ENCODE results near the gene CENATAC.
"Not testable (repeated sequence)": the region's sequence is repeated elsewhere in the genome, so short reads cannot be mapped to it uniquely, and the experiment has no call there.

CENATAC gene

DNA sequence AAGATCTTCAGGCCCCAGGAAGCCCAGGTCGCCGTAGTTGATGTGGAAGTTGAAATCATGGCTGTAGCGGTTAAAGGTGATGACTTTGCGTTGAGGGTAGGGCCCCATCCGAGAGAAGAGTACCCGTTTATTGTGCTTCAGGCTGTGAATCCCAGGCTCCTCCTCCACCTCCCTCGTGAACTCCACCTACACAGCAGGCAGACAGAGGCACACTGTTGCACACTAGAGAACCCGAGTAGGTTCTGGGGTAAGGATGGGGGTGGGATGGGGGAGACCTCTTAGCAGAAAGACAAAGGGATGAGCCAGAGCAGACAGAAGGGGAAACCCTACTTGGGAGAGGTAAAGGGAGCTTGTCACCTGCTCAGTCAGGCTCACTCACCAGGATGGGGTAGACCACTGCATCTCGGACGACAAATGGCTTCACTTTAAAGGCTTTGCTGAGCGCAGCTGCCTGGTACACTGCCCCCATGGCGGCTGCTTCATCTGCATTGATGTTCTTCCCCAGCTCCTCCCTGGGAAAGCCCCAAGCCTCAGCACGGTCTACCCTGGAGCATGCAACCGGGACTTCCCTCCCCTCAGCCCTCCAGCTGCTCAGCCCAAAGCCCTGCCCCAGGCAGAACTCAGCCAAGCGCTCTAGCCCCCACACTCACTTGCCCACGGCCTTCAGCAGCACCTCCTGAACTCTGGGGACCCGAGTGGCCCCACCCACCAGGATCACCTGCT is 53.7 kb downstream of the CENATAC start:
- no peak for DNase-seq

DNA sequence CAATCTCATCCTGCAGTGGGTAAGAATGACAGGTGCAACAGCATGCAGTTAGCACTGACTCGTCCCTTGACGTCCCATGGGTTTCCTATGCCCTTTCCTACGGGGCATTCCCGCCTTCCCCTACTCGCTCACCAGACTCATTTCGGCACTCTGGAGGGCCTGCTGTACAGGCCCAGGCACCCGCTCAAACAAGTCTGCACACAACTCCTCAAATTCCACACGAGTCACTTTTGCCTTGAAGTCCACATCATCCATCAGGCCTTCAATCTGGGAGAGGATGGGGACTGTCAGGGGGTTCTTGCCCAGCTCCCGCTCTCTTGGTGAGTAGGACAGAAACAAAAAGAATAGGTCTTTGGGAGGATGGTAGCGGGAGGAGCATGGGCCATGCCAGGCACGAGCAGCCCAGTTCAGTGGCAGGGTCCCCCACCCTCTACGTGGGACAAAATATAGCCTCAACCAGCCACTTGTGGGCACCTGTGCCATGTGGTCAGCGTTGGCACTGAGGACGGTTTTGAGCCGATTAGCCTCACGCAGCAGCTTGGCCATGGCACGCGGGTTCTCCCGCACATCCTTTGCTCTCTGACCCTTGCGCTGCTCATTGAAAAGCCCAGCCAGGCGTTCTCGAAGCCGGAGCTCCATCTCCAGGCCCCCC is 54.4 kb downstream of the CENATAC start:
- no peak for DNase-seq

DNA sequence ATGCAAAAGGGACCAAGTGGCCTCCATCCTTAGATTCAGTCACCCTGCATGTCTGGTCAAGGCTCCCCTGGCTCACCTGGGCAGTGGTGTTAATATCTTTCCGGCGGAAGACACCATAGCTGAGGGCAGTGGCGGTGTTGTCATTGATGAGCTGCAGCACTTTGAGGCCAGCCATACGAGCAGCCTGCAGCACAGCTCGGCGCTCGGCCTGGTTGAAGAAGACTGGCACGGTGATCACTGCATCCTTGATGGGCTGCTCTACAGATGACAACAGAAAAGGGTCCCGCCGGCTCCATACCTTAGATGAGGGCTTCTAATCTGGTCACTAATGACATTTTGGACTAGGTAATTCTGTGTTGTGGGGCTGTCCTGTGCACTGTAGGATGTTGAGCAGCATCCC is 56.5 kb downstream of the CENATAC start:
- no peak for DNase-seq

DNA sequence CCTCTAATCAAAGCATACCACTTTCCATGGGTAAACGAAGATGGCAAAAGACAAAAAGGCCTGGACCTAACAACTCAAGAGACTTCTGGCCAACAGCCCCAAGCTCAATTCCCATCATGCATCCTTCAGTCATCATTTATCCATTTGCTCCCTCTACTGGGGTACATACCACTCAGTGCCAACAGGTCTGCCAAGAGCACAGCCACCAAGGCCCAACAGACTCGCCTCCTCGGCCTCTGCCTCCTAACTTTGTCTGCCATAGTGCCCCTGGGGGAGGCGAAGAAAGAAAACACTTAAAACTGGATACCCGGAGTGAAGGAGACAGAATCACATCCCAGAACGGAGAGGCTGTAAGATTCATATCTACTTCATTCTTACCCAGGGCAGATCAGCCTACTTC is 58.0 kb downstream of the CENATAC start:
- peak in 1 of 56 donors; percentile 7 for DNase-seq

DNA sequence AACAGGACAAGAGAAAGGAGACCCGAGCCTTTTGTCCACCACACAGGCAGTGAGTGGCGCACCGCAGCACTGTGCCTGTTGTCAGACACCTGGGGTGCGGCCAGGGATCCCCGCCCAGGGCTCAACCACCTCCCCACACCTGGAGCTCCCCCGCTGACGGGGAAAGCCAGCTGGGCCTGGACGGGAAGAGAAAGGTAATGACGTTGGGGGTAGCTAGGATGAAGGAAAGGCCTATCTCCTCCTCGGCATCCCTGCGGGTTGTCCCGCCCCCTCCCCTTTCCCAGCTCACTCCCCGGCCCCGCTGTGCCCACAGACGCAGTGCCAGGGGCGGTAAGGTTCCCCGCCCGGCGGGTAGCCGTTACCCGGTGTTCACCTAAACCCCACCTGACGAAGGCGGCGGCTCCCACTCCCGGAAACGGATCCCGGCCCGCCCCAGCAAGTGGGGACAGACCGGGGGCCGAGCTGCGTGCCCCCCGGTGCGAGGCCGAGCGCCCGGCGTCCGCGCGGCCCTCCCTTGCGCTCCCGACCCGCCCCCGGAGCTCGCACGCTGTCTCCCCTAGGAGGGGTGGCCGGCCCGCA is 58.6 kb downstream of the CENATAC start:
- DNase-seq, result peak in 12 of 56 donors; percentile 15 to 61 (median 38)

DNA sequence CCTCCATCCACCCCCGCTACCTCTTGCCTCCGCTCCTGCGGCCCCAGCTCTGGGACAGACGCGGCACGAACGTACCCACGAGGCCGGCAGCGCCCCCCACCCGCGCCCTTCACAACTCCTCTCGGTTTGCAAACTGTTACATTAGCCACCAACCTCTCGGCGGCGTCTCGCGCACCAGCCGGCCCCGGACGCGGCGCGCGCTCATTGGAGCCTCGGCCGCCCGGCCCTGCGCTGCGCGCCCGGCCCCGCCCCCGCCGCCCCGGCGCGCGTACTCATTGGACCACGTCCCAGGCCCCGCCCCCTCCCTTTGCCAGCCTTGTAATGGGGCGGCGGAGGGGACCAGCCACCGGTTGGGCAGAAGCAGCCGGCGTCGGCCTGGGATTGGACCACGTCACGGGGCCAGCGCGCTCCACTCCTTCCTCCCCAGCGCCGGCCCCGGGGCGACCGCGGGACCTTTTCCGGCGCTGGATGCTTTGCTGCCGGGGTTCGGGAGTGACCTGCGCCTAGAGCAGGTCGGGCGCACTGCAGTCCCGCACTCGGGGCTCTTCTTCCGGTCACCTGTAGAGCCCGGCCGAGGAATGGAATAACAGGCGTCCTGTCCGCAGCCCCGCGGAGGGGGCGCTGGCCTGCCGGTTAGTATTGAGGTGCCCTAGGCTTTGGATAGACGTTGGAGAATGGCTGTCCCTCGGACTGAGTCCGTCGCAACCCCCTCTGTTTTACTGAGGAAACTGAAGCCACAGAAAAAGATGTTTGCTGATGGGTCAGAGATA is 59.2 kb downstream of the CENATAC start, which contains the start of gene HYOU1:
HYOU1 (minus strand) TSS at position 206 of the 770 bp plus-strand sequence. CDS start 1,045 bp downstream, outside the sequence.
- DNase-seq, result peak; percentile 54 to 99 (median 94)

DNA sequence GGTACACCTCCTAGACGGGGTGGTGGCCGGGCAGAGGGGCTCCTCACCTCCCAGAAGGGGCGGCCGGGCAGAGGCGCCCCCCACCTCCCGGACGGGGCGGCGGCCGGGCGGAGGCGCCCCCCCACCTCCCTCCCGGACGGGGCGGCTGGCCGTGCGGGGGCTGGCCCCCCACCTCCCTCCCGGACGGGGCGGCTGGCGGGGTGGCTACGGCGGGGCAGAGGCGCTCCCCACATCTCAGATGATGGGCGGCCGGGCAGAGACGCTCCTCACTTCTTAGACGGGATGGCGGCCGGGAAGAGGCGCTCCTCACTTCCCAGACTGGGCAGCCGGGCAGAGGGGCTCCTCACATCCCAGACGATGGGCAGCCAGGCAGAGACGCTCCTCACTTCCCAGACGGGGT is 61.2 kb downstream of the CENATAC start:
- not testable (repeated sequence) for DNase-seq

DNA sequence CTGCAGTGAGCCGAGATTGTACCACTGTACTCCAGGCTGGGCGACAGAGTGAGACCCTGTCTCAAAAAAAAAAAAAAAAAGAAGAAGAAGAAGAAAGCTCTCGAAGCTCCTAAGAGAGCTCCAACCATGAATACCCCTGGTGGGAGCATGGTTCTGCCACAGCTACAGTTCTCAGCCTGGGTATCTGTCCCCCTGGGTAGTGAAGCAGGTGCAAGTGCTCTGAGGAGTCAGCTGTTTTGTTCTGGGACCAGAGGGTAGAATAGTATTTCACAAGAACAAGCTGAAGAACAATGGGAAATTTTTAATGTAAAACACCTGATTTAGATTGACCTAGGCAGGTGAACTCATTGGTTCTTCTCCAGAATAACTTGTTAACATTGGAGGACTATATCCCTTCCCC is 63.3 kb downstream of the CENATAC start:
- DNase-seq, result no peak

DNA sequence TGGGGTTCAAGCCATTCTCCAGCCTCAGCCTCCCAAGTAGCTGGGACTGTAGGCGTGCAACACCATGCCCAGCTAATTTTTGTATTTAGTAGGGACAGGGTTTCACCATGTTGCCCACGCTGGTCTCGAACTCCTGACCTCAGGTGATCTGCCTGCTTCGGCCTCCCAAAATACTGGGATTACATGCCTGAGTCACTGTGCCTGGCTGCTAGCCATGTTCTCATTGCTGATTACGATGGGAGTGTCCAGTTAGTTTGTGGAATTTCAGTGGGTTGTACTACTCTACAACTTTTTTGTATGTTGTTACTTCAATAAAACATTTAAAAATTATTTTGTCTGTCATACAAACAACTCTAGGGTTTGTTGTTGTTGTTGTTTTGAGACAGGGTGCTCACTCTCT is 64.8 kb downstream of the CENATAC start:
- no peak for DNase-seq

DNA sequence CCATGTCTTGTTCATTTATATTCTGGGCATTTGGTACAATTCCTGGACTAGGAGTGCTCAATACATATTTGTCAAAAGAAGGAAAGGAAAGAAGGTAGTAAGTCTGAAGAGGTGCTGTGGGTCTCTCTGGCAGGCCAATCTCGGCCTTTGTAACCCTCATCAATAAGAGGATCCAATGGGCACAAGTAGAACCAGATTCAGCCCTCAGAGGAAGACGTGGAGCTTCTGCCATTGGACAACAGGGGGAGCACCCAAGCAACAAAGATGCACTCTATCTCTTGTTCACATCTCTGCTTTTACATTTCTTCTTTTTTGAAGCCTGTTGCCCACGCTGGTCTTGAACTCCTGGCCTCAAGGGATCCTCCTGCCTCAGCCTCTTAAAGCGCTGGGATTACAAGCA is 67.4 kb downstream of the CENATAC start:
- DNase-seq, result peak in 1 of 56 donors; percentile 3

Data from amygdala (tissue), 56 donors.